GM12892 (cell line): Measurements from ENCODE around the gene GRK3.

Source experiments
- POLR2A ChIP-seq: IDR thresholded peaks from 2 replicates; pipeline ENCODE4 v1.6.1; 2011; ENCODE audit warnings: low read depth, low read length, control low read depth
- POLR2AphosphoS5 ChIP-seq: IDR thresholded peaks from 2 replicates; pipeline ENCODE4 v1.6.1; 2011; ENCODE audit warnings: low read depth, low read length, control low read depth
- TAF1 ChIP-seq: IDR thresholded peaks from 2 replicates; pipeline ENCODE4 v1.6.1; 2011; ENCODE audit warnings: low read depth, mild to moderate bottlenecking, control low read depth, low read length, borderline replicate concordance

- TF ChIP-seq TAF1 (no peak), POLR2A (no peak), POLR2AphosphoS5 (no peak)
Measured at GRCh38 chr22:25739659-25740344, 175.3 kb downstream of the GRK3 start.
